T-helper 17 cell (primary cell): ENCODE data around the gene PLCG1. TPM values are rescaled to one million over a fixed set of nuclear protein-coding genes. Genes with fewer than 3 reads are reported as not detected.

Experiments used
- ATAC-seq: fragments of 150-1000 bp; cut with Tn5 transposase; 2 replicates; pipeline ENCODE4 v1.10.0; 2021; ENCODE audit warnings: mild to moderate bottlenecking, moderate library complexity
- DNase-seq, 3 donors: peaks; one replicate each; pipeline versions ENCODE4 v3.0.0 to v3.0.0-alpha.2; 2020 to 2021
- H3K9me3 ChIP-seq: one replicate; pipeline ENCODE4 v1.7.0; 2013; ENCODE audit warnings: low read length, mild to moderate bottlenecking; ENCODE audit not compliant: control insufficient read depth, poor library complexity, severe bottlenecking
- H3K27ac Mint-ChIP-seq: one replicate; pipeline ENCODE4 v1.8.0; 2022; ENCODE audit warnings: mild to moderate bottlenecking, moderate library complexity, mixed read lengths
- H3K27me3 Mint-ChIP-seq: one replicate; pipeline ENCODE4 v1.8.0; 2022; ENCODE audit warnings: mixed read lengths
- H3K36me3 Mint-ChIP-seq: one replicate; pipeline ENCODE4 v1.8.0; 2022; ENCODE audit warnings: low read depth, mixed read lengths
- H3K4me1 Mint-ChIP-seq: one replicate; pipeline ENCODE4 v1.8.0; 2022; ENCODE audit warnings: mild to moderate bottlenecking, mixed read lengths
- H3K4me3 Mint-ChIP-seq: one replicate; pipeline ENCODE4 v1.8.0; 2022; ENCODE audit warnings: mild to moderate bottlenecking, moderate library complexity, mixed read lengths
- total RNA-seq, 4 donors: library from RNA in 2 of 4; stranded (reverse) in 2 of 4; gene quantifications; one replicate each; pipeline ENCODE4 v1.2.3 and lab custom pipeline; 2022 to 2026

Gene PLCG1
- total RNA-seq, 2 donors from 2014 or later = 420 to 428 TPM

- peaks cover 8% of the 10 kb centered on the region for H3K36me3 Mint-ChIP-seq
- ATAC-seq = no peak
These were observed 4.9 kb downstream of the PLCG1 start for GRCh38 chr20:41142245-41142644.

GRCh38 chr20:41142919-41143318 lies 5.6 kb downstream of the PLCG1 start:
- H3K9me3 ChIP-seq = no peaks in the 10 kb centered on the region
- Mint-ChIP-seq H3K27ac (peak overlapping the region; percentile 96), H3K27me3 (no peaks in the 10 kb centered on the region), H3K4me3 (peak overlapping the region; percentile 98), H3K36me3 (peaks cover 8% of the 10 kb centered on the region), H3K4me1 (peaks cover 85% of the 10 kb centered on the region)
- peak in 2 of 3 donors; percentile 30 to 35 for DNase-seq
- ATAC-seq = peak; percentile 74

More at GRCh38 chr20:41142245-41142644, 4.9 kb downstream of the PLCG1 start:
- Mint-ChIP-seq H3K4me1 (peaks cover 80% of the 10 kb centered on the region), H3K27ac (peak overlapping the region; percentile 96), H3K27me3 (no peaks in the 10 kb centered on the region), H3K4me3 (peak overlapping the region; percentile 98)
- H3K9me3 ChIP-seq = no peaks in the 10 kb centered on the region
- DNase-seq = no peak

GRCh38 chr20:41143354-41143753 lies 6.0 kb downstream of the PLCG1 start:
- DNase-seq = no peak
- H3K4me3 Mint-ChIP-seq = peak overlapping the region; percentile 98
- peaks cover 89% of the 10 kb centered on the region for H3K4me1 Mint-ChIP-seq
- no peaks in the 10 kb centered on the region for H3K9me3 ChIP-seq
- ATAC-seq = no peak
- no peaks in the 10 kb centered on the region for H3K27me3 Mint-ChIP-seq
- peaks cover 8% of the 10 kb centered on the region for H3K36me3 Mint-ChIP-seq
- H3K27ac Mint-ChIP-seq = peak overlapping the region; percentile 96

- Mint-ChIP-seq H3K4me1 (peaks cover 87% of the 10 kb centered on the region), H3K4me3 (peak overlapping the region; percentile 98), H3K27me3 (no peaks in the 10 kb centered on the region), H3K27ac (peak overlapping the region; percentile 96), H3K36me3 (peaks cover 5% of the 10 kb centered on the region)
- no peaks in the 10 kb centered on the region for H3K9me3 ChIP-seq
- ATAC-seq (no peak), DNase-seq (no peak)
These were observed 8.0 kb downstream of the PLCG1 start for GRCh38 chr20:41145317-41145716.

- no peak for DNase-seq
- no peak for ATAC-seq
- peaks cover 5% of the 10 kb centered on the region for H3K36me3 Mint-ChIP-seq
- H3K27me3 Mint-ChIP-seq = no peaks in the 10 kb centered on the region
- peak overlapping the region; percentile 96 for H3K27ac Mint-ChIP-seq
- peak overlapping the region; percentile 98 for H3K4me3 Mint-ChIP-seq
- H3K4me1 Mint-ChIP-seq = peaks cover 87% of the 10 kb centered on the region
- no peaks in the 10 kb centered on the region for H3K9me3 ChIP-seq
These were observed 8.7 kb downstream of the PLCG1 start for GRCh38 chr20:41145821-41146620.

- no peaks in the 10 kb centered on the region for H3K27me3 Mint-ChIP-seq
- H3K9me3 ChIP-seq = no peaks in the 10 kb centered on the region
- H3K36me3 Mint-ChIP-seq = peaks cover 3% of the 10 kb centered on the region
- peaks cover 84% of the 10 kb centered on the region for H3K4me1 Mint-ChIP-seq
- peak overlapping the region; percentile 41 for H3K4me3 Mint-ChIP-seq
- DNase-seq = no peak
- H3K27ac Mint-ChIP-seq = peak overlapping the region; percentile 96
- ATAC-seq = no peak
These were observed 10.4 kb downstream of the PLCG1 start for GRCh38 chr20:41147767-41148191.

GRCh38 chr20:41148942-41149341 lies 11.6 kb downstream of the PLCG1 start:
- Mint-ChIP-seq H3K4me3 (peak overlapping the region; percentile 82), H3K27me3 (no peaks in the 10 kb centered on the region), H3K4me1 (peaks cover 83% of the 10 kb centered on the region), H3K36me3 (peaks cover 3% of the 10 kb centered on the region), H3K27ac (peak overlapping the region; percentile 96)
- DNase-seq (no peak), ATAC-seq (no peak)
- H3K9me3 ChIP-seq = no peaks in the 10 kb centered on the region

- ATAC-seq = peak; percentile 90
These were observed 13.3 kb downstream of the PLCG1 start for GRCh38 chr20:41150664-41151063.

GRCh38 chr20:41151134-41151869 lies 14.0 kb downstream of the PLCG1 start:
- Mint-ChIP-seq H3K4me3 (peak overlapping the region; percentile 82), H3K4me1 (peaks cover 80% of the 10 kb centered on the region), H3K36me3 (peaks cover 3% of the 10 kb centered on the region), H3K27me3 (no peaks in the 10 kb centered on the region), H3K27ac (peak overlapping the region; percentile 96)
- ATAC-seq = no peak
- no peaks in the 10 kb centered on the region for H3K9me3 ChIP-seq
- DNase-seq = no peak

More at GRCh38 chr20:41150664-41151063, 13.3 kb downstream of the PLCG1 start:
- Mint-ChIP-seq H3K27ac (peak overlapping the region; percentile 96), H3K36me3 (peaks cover 3% of the 10 kb centered on the region), H3K27me3 (no peaks in the 10 kb centered on the region), H3K4me1 (peaks cover 81% of the 10 kb centered on the region), H3K4me3 (peak overlapping the region; percentile 82)
- peak in 1 of 3 donors; percentile 19 for DNase-seq
- H3K9me3 ChIP-seq = no peaks in the 10 kb centered on the region

- peaks cover 3% of the 10 kb centered on the region for H3K36me3 Mint-ChIP-seq
- H3K27ac Mint-ChIP-seq = peak overlapping the region; percentile 96
These were observed 14.9 kb downstream of the PLCG1 start for GRCh38 chr20:41152108-41152757.

GRCh38 chr20:41154436-41155176 lies 17.3 kb downstream of the PLCG1 start:
- no peaks in the 10 kb centered on the region for H3K27me3 Mint-ChIP-seq
- no peaks in the 10 kb centered on the region for H3K36me3 Mint-ChIP-seq
- H3K4me1 Mint-ChIP-seq = peaks cover 85% of the 10 kb centered on the region
- H3K4me3 Mint-ChIP-seq = peak overlapping the region; percentile 59
- H3K9me3 ChIP-seq = no peaks in the 10 kb centered on the region
- DNase-seq = no peak
- peak overlapping the region; percentile 96 for H3K27ac Mint-ChIP-seq
- ATAC-seq = no peak

More at GRCh38 chr20:41152108-41152757, 14.9 kb downstream of the PLCG1 start:
- ATAC-seq (no peak), DNase-seq (no peak)
- peak overlapping the region; percentile 43 for H3K4me3 Mint-ChIP-seq
- no peaks in the 10 kb centered on the region for H3K27me3 Mint-ChIP-seq
- H3K9me3 ChIP-seq = no peaks in the 10 kb centered on the region
- peaks cover 82% of the 10 kb centered on the region for H3K4me1 Mint-ChIP-seq

- Mint-ChIP-seq H3K27me3 (no peaks in the 10 kb centered on the region), H3K36me3 (peaks cover 2% of the 10 kb centered on the region), H3K27ac (peak overlapping the region; percentile 96), H3K4me1 (peaks cover 89% of the 10 kb centered on the region), H3K4me3 (peak overlapping the region; percentile 59)
- no peak for ATAC-seq
- DNase-seq = no peak
- no peaks in the 10 kb centered on the region for H3K9me3 ChIP-seq
These were observed 17.9 kb downstream of the PLCG1 start for GRCh38 chr20:41155261-41155660.
